T-helper 2 cell (primary cell): ENCODE measurements around the gene FAT3.

Experiments used
- DNase-seq, 5 experiments: peaks; one replicate each; pipeline versions ENCODE4 v3.0.0 to v3.0.0-alpha.2; 2012 to 2022
- total RNA-seq, 2 donors: gene quantifications; one replicate each; lab custom pipeline; 2026; lab: John Stamatoyannopoulos, UW

FAT3 gene
- total RNA-seq, result 0.31 to 3.4 reads per million in 2 donors

DNA sequence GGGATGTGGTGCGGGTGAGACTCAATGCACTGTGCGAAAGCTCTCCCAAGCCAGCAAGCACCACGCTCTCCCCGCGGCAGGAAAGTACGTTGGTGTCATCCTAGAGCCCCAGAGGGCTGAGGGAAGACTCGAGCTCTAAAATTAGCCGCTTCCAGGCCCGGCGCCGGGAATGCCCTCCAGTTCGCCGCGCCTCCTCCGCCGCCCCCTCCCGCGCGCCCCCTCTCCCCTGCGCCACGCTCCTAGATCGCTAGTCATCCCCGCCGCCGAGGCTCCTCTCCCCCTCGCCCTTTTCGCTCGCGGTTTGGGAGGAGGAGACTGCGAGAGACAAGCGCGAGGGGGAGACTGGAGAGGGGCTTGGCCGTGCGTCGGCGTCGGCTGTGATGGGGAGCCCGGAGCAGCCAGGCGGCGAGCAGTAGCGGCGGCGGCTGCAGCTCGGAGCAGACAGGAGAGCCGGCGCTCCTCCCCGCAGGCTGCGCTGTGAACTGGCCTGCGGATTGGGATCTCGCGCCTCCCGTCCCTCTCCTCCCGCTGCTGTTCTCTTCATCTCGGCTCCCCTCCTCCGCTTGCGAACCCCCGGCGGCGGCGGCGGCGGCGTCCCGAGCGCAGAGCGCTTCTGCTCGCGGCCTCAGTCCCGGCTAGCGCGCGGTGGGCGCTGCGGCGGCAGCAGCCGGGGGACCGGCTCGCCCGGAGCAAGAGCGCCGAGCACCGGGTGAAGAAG, at the start of gene FAT3:
Gene FAT3, plus strand, starts transcription at position 412 of the 718 bp plus-strand sequence. CDS start 127,295 bp downstream, outside the sequence.
- DNase-seq, result peak in 1 of 5 experiments; percentile 21

DNA sequence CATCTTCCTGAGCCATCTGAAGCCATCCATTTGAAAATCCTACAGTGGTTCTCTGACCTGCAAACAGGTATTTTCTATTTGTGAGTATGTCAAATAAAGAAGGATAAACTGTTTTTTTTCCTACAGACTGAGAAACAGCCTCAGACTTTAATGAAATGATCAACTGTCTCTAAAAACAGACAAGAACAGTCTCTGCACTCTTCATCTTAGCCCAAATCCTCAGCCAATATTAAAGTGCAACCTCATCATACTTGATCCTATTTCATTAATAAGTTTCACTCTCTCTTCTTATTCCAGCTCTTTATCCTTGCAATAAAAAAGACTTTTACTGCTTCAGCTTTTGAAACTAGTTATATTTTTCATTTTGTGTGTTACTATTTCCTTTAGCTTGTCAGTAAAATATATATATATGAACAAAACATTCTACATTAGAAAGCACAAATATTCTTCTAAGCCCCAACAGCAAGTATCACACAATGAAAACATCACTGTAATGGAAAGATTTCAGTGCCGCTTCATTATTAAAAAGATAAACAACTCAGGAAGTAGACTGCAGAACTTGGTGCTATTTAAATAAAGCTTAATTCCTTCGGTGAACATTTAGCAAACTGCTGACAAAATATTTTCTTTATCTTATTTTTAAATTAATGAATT, 45.5 kb upstream of the FAT3 start:
- DNase-seq, result no peak

DNA sequence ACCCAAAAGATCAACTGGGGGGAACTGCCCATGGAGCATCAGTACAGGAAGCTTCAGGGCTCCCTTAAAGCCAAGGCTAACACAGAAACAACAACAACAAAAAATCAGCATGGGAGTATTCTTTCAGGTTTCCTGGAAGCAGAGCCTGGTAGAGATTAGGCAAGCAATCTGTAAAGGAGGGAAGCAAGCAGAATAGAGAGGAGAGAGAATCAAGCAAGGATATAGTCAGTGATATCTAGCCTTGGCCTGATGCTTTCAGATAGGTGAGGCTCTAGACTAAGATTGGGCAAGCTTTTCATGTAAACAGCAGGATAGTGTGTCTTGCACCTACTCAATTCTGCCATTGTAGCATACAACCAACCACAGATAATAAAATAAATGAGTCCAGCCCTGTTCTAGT, 44.4 kb upstream of the FAT3 start:
- DNase-seq, result no peak

DNA sequence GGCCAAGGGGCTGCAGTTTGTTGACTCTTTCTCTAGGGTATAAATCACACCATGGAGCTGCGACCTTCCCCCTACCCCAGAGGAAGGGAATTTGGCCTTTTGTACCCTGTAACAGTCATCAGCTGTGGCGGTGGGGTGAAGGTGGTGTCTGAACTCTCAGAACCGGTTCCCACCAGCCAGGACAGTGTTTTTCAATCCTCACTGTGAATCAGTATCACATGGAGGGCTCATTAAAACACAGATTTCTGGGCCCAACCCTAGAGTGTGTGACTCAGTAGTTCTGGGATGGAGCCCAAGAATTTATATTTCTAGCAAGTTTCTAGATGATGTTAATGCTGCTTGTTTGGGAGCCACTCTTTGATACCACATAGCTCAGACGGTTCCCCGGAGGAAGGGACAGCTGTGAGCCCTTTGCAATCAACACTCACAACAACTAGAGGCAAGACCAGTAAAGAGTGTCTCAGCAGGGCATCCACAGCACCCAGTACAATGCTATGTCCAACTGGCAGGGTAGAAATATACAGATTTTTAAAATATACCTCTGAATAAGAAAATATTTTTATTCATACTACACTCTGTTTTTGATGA, 43.9 kb upstream of the FAT3 start:
- DNase-seq, result no peak

DNA sequence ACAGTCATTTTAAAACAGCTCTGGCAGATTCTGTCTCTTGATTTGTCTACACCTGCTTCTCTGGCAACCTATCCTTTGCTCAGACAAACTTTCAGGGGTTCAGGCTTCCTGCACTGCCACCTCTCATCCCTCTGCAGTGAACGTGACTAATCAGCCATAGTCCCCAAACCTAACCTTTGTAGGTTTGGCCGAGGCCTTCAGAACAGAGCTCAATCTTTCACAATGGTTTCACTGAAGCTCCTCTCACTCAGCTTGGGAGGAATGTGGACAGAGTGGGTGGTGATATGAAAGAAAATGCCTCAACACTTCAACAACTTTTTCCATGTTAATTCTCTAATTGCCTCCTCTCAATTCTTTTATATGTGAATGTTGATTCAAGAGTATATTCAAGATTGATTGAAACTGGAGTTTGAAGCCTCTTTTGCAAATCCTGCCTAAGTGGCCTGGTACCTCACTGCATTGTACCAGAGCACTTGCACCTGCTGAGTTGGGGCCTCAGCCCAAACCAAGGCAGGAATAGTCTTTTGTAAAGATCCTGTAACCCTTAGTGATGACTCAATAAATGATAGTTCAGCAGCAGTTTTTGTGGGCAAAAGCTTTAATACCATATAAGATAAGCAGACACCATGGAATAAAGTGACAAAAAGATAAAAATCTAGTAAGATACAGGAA, 33.9 kb upstream of the FAT3 start:
- DNase-seq, result no peak

DNA sequence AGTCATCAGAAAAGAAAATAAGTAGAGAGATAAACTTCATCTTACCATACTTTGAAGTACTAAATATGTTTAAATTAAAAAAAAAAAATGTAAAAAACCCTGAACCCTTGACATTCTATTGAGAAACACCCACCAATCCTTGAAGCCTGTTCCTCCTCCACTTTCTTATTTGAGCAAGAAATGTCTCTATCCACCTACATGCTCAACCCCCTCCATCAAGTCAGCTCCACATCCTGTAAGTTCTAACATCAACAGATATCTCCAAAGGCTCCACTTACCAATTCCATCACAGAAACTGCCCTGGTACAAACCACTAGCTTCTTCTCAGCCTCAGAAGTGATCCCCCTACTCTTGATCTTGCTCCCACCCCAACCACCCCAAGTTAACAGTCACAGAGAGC, 32.5 kb upstream of the FAT3 start:
- no peak for DNase-seq

DNA sequence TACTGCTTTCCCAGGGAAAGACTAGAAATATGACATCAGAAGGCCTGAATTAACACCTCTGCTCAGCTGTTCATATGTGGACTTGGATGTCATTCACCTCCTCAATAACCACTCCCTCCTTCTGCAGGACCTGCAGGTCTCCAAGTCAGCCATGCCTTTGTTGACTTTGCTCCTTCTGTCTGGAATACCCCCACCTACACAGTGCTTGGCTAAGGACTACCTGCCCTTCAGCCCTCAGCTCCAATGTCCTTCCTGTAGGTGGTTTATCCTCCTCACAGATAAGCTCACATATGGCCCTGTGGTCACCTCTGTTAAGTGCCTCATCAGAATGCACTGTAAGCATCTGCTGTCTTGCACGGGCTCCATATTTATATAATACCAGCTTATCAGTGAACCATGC, 26.4 kb upstream of the FAT3 start:
- DNase-seq, result no peak

DNA sequence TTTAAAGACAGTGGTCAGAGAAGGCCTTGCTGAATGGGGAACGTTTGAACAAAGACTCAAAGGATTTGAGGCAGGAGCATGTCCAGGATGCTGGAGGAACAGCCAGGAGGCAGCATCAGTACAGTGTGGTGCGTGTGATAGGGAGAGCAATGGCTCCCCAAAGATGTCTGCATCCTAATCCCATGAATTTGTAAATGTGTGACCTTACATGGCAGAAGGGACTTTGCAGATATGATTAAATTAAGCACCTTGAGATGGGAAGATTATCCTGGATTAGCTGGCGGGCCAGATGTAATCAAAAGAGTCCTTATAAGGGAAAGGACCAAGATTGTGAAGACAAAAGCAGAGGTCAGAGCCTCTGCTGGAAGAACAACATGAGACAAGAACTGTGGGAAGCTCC, 24.6 kb upstream of the FAT3 start:
- DNase-seq, result no peak

DNA sequence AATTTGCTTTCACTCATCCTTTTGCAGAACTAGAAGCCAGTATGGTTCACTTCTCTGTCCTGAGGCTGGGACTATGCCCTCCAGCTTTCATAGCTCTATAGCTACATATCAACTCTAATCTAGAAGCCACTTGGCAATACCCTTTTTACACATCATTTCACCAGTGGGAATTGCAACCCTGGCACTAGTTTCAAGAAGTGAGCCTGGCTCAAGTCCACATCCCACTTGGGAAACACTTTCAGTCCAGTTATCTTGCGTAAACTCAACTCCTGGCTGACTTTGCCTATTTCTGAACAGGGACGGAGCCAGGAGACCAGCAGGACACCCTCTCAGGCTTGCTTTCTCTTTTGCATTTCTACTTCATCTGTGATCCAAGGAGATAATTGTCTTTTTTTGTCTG, 19.9 kb upstream of the FAT3 start:
- no peak for DNase-seq

DNA sequence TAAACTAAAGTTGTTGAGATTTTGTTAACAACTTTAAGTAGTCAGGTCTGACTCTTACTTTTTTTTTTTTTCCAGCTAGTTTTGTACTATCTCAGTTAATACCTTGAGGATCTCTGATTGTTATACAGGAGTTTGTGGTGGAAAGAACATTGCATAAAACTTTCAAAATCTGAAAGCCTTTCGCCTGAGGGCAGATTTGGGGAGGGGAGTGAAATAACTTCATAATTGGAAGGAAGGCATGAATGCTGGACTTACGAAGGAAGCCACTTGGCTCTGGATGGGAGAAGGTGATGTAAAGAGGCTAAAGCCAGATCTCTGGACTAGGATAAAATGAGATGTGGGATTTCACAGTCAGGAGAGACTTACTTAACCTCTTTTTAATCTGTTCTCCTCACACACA, 18.2 kb upstream of the FAT3 start:
- DNase-seq, result no peak

DNA sequence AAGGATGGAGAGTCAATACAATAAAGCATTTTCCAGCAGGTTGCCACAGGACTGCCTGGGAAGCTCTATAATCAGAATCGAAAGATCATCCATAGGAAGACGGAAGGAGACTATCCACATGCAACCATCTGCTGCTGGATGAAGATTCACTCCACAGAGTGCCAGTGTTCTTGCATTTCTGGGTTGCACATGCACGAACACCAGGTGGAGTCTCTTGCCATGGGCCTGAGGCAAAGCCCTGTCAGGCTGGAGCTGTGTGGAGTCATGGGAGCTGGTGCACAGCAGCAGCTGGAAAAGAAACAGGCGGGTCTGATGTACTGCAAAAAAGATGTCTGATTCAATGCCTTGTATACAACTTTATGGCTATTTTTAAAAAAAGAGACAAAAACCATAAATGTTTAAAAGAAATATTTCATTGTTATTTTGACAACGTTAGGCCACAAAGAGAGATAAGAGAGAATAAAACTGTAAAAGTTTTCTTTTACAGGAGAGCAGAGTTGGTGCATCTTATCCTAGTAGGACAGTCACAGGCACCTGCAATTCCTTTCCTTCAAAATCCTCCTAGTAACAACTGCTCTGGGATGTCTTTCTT, 12.9 kb upstream of the FAT3 start:
- DNase-seq, result no peak

DNA sequence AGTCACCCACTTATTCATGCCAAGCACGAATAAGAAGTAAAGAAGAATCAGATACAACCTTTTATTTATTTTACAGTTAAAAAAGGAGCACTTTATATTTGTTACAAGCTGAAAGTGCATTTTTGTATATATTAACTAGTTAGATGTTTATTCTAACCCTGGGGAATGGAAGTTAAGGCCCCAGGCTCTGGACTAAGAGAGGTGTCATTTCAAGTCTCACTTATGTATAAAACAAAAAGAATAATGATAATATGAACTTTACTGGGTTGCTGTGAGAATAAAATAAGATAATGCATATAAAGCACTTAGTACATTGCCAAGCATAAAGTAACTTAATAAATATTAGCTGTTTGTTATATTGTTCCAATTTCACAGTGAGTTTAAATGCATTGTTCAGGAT, 12.1 kb upstream of the FAT3 start:
- no peak for DNase-seq

DNA sequence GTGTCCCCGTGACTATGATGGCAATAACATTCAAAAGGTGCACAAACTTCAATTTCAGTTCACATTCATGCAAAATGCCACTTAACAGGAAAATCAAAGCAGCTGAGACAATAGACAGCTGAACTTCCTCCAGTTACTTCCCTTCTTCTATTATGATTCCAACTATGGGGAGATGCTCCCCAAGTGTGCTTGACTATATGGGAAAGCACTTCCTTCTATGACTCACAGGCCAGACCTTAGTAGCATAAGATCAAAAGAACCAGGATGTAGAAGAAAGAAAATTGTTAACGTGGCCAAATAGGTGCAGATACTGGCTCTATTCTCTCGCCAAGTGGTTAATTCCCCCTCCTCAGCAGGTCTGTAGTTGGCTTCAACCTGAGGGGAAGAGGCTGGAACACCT, 7.8 kb upstream of the FAT3 start:
- DNase-seq, result no peak

DNA sequence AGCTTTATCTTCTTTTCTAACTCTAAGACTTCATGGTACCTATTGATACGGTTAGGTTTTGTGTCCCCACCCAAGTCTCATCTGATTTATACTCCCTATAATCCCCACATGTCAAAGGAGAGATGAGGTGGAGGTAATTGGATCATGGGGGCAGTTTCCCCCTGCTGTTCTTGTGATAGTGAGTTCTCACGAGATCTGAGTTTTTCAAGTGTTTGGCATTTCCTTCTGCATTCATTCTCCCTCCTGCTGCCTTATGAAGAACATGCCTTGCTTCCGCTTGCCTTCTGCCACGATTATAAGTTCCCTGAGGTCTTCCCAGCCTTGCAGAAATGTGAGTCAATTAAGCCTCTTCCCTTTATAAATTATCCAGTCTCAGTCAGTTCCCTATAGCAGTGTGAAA, 5.1 kb upstream of the FAT3 start:
- DNase-seq, result no peak

DNA sequence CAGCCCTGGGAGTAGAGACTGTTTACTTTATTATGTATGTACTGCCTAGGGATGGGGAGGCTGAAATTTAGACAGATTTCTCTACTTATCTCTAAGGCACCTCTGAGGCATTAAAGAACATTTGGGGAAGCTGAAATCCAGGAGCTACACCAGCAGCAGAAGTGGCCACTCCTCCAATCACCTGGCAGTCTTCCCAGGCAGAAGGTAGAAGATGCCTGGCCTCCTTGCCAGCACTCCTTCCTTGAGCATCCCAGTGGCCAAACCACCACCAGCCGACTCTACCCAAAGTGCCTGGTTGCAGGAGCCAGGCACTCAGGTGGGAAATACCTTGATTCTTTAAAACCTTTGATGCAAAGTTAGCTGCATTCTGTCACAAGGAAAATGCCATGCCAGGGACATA, 1.9 kb upstream of the FAT3 start:
- DNase-seq, result no peak

DNA sequence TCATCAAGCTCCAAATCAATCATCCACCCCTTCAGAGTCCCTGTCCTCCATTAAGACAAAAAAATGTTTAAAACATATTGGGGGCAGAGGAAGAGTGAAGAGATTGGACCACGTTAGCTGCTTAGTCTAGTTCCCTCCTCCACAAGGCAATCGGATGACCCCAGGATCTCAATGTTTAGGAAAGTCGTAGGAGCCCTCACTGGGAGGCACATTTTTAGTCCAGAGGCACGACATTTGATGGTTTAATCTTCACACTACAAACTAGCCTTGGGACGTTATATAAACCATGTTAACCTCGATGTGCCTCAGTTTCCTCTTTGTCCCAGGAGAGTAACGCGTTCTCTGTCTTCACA, 588 bp upstream of the FAT3 start:
- no peak for DNase-seq

DNA sequence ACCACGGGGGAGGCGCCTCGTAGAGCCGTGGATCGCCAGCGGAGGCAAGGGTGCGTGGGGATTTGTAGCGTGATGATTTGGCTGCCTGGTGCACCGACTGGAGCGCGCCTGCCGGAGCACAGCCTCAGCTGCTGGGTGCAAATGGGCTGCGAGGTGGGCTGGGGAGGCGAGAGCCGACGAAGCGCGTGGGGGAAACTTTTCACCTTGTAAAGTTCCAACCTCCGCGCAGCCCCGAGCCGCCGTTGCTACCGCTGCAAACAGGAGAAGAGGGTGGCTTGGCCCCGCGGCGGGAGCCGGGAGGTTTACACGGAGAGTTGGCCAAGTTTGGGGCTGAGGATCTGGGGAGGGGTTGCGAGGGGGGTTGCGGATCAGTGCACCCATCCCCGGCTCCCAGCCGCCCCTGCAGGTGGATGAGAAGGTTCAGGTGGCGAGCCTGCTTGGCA, 528 bp downstream of the FAT3 start:
- peak in 1 of 5 experiments; percentile 15 for DNase-seq

DNA sequence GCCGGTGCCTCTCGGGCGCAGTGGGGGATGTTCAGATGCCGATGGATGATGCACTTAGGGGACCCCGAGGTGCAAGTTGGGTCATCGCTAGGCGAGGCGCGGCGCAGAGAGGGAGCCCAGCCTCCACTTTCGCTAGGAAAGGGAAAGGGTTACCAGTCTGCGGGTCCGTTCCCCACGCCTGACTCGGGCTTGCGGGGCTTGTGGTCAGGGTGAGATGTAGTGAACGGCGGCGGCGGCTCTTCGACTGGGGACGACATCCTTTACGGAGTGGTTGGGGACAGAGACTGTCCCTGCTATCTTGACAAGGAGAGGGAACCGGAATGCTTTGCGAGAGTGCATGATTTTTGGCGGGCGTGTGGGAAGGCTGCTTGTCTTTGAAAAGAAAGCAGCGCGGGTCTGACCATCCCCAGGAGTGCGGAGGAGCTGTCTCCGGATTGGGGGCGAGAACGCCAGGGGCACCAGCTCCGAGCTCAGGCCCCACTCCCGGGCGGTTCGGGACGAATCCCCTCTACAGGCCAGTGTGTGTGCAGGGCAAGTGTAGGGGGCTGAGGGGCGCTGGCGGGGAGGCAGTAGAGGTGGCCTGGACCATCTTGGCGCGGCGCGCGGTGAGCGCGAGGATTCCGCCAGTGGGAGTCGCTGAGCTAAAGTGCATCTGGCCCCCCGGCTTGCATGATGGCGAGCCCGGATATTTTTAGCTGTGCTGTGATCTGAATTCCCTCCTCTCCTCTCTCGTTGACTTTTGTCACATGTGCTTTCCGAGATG, 1.1 kb downstream of the FAT3 start:
- DNase-seq, result no peak

DNA sequence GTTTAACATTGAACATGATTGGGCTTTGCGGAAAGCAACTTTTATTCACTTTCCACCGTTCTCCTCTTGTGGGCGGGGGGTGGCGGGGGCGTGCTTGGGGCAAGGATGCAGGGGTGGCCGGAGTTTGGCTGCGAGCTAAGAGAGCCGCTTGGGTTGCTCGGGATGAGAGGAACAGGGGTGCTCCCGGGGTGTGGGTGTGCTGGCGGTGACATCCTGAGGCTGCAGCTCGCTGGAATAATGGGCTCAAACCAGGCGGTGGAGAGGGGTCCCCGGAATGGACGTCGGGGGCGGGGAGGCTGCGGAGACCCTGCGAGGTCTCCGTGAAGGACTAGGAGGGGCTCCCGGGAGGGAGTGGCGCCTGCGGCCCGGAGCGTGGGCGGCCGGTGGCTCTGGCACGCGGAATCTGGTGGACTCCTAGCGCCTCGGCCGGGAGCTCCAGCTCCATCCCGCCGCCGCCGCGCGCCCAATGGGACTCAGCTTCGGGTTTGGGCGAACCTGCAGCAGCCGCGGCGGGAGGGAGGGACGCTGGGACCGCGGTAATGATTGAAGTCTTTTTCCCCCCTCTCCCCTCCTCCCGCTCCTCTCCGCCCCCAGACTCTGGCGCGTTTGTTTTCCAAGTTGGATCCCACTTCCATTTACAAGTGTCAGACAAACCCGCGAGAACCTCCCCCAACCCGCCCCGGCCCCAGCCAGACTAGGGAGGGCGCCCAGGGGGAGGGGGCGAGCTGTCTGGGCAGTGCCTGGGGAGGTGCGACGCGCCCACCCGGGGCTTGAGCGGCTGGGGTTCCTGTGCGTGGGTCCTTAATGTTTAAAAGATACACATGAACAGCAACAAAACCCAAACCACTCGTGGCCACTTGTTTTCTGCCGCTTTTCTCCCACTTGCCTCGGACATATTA, 2.0 kb downstream of the FAT3 start:
- DNase-seq, result no peak

DNA sequence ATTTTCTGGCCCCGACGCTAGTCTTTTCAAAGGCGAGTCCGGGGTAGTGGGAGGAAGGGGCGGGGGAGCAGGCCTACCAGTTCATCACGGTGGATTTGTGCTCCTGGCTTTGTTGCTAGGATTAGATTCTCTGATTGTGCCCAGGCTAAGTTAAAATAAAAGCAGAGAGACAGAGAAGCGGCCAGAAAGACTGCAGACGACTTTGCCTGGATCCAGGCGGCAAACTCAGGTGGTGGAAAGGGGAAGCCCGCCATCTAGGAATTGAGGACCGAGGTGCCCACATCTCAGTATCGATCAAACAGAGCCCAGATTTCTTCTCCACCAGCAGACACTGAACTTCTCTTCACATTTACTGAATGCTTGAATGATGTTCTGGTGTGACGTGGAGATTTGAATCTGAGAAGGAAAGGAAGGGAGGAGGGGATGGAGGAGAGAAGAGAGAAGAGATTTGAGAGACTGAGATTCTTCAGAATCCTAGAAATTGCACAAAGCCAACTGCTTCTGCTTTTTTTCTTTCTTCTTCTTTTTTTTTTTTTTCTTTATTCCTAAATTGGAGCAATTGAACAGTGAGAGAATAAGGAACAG, 2.7 kb downstream of the FAT3 start:
- DNase-seq, result no peak
